ENCODE data around the gene NPY2R.

NPY2R gene

DNA sequence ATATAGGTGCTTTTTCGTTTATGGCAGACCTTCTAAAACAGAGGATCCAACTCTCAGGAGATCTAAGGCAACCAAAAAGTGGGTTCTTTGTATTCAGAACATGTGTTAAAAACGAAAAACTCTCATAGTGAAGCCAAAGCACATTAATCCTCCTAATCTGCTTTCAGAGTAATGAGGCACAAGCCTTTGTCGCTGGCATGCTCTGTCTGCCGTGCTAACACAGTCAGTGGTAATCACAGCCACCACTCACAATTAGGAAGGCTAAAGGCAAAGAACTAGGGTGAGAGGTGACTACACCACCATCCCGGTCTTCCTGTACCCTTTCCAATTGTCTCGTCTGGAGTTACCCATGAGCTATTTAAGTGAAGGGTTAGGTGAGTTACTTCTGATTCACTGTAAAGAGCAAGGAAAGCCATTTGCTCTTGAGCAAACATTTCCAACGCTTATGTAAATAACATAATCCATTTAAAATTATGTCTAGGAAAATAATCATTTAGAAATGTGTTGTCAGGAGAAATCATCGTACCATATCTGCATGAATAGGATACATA, 40.7 kb downstream of the NPY2R start:
- no peak for DNase-seq

DNA sequence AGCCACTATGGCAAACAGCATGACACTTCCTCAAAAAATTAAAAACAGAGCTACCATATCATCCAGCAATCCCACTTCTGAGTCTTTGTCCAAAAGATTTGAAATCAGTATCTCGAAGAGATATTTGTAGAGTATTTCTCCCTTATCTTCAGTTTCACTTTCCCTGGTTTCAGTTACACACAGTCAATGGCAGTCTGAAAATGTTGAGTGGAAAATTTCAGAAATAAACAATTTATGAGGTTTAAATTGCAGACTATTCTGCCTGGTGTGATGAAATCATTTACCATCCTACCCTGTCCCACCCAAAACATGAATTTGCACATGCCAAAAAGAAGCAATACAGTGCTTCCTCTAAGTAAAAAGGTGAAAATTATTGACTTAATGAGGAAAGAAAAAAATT, 43.9 kb downstream of the NPY2R start:
- DNase-seq = no peak

DNA sequence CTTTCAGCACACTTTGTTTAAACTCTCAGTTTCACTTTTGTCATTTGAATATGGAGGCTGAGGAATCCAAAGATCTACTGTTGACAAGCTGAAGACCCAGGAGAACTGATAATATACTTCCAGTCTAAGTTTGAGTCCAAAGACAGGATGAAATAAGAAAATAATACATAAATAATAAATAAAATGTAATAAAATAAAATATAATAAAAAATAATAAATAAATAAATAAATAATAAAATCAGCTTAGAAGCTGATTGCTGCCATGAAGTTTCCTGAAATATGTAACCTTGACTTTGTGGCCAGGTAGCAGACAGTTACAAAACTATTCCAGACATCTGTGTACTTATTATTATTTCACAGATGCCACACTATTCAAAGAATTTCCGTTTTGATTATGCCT, 55.0 kb downstream of the NPY2R start:
- DNase-seq = no peak

DNA sequence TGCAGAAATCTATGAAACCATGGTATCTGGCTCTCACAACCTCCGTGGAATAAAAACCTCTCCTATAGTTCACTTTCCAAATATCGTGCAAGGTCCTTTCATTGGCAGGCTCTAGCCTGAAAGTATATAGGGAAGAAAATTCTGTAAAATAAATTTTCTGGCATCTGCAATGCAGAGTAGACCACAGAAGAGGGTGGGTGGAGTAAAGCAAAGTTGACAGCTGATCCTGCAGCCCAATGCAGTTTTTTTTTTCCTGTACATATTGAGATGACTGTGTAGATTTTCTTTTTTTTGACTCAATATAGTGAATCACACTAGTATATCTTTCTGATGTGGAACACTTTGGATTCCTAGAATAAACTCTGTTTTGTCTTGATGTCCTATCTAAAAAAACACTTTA, 56.7 kb downstream of the NPY2R start:
- DNase-seq = no peak
